HG02642 (cell line): ENCODE data around the gene MS4A2.

Experiments
- ATAC-seq: cut with Tn5 transposase; IDR thresholded peaks from one replicate; pipeline ENCODE4 v1.9.1; 2021; ENCODE audit warnings: mild to moderate bottlenecking; ENCODE audit not compliant: unreplicated experiment, poor library complexity

MS4A2 gene

GRCh38 chr11:60145677-60146076, 57.2 kb downstream of the MS4A2 start:
- ATAC-seq = no peak
